Measurements from ENCODE around the gene GBGT1. TPM values are rescaled to one million over a fixed set of nuclear protein-coding genes. Genes with fewer than 3 reads are reported as not detected.
A peak's percentile ranks its signal among the peaks of the same experiment; 100 is the strongest.

GBGT1 gene
- total RNA-seq, 1 donor from 2014 or later, result 1.4 TPM

- no peak for DNase-seq (ENCODE audit: low read depth)
These were observed 34.5 kb downstream of the GBGT1 start for GRCh38 chr9:133129001-133129795.

GRCh38 chr9:133128152-133128551, 35.6 kb downstream of the GBGT1 start:
- no peak for DNase-seq (ENCODE audit: low read depth)

GRCh38 chr9:133127340-133127981, 36.3 kb downstream of the GBGT1 start:
- DNase-seq (ENCODE audit: low read depth), result no peak

GRCh38 chr9:133126697-133127339, 36.9 kb downstream of the GBGT1 start:
- DNase-seq (ENCODE audit: low read depth), result peak; percentile 52

- DNase-seq (ENCODE audit: low read depth), result peak; percentile 63
These were observed 37.6 kb downstream of the GBGT1 start for GRCh38 chr9:133125941-133126696.

GRCh38 chr9:133124907-133125275, 38.8 kb downstream of the GBGT1 start:
- no peak for DNase-seq (ENCODE audit: low read depth)

- no peak for DNase-seq (ENCODE audit: low read depth)
These were observed 39.4 kb downstream of the GBGT1 start for GRCh38 chr9:133124123-133124906.

GRCh38 chr9:133122935-133123611, 40.6 kb downstream of the GBGT1 start:
- no peak for DNase-seq (ENCODE audit: low read depth)

GRCh38 chr9:133122605-133122934, 41.1 kb downstream of the GBGT1 start:
- no peak for DNase-seq (ENCODE audit: low read depth)

- DNase-seq (ENCODE audit: low read depth), result peak; percentile 26
These were observed 41.7 kb downstream of the GBGT1 start for GRCh38 chr9:133121915-133122550.

- DNase-seq (ENCODE audit: low read depth), result peak; percentile 86
These were observed 42.4 kb downstream of the GBGT1 start, which contains the start of gene RALGDS for GRCh38 chr9:133121198-133121914. Gene RALGDS, minus strand, starts transcription at chr9:133121240. Its CDS starts 86 bp downstream, at chr9:133121154.

GRCh38 chr9:133120501-133121197, 43.1 kb downstream of the GBGT1 start:
- no peak for DNase-seq (ENCODE audit: low read depth)

- DNase-seq (ENCODE audit: low read depth), result no peak
These were observed 43.7 kb downstream of the GBGT1 start for GRCh38 chr9:133119846-133120500.

- DNase-seq (ENCODE audit: low read depth), result no peak
These were observed 44.4 kb downstream of the GBGT1 start for GRCh38 chr9:133119103-133119845.

- DNase-seq (ENCODE audit: low read depth), result no peak
These were observed 45.1 kb downstream of the GBGT1 start for GRCh38 chr9:133118568-133118967.

- no peak for DNase-seq (ENCODE audit: low read depth)
These were observed 45.6 kb downstream of the GBGT1 start for GRCh38 chr9:133118179-133118520.
